OCI-LY1 (cell line): ENCODE data around the gene CCDC187.

Source experiments
- H2AFZ ChIP-seq: fragments of 200-600 bp; sonication (generic), shearing (Covaris generic); 2 replicates; pipeline ENCODE4 v1.6.0; 2014; ENCODE audit warnings: antibody characterized with exemption, mild to moderate bottlenecking, low read length
- H3F3A ChIP-seq: fragments of 200-600 bp; sonication (generic), shearing (Covaris generic); 2 replicates; pipeline ENCODE4 v1.6.0; 2014; ENCODE audit warnings: mild to moderate bottlenecking, antibody characterized with exemption, low read length, moderate library complexity; ENCODE audit not compliant: insufficient read depth
- H3K27ac ChIP-seq: fragments of 200-600 bp; sonication (generic); 2 replicates; pipeline ENCODE4 v1.5.1; 2014; ENCODE audit warnings: low read length, mixed run types, mild to moderate bottlenecking, low read depth; ENCODE audit not compliant: poor library complexity, severe bottlenecking
- H3K27me3 ChIP-seq: fragments of 200-600 bp; sonication (generic); 2 replicates; pipeline ENCODE4 v1.6.0; 2014; ENCODE audit warnings: antibody characterized with exemption, mild to moderate bottlenecking, low read length, moderate library complexity; ENCODE audit not compliant: insufficient read depth
- H3K36me3 ChIP-seq: fragments of 200-600 bp; sonication (generic); 2 replicates; pipeline ENCODE4 v1.6.1; 2014; ENCODE audit warnings: mild to moderate bottlenecking, antibody characterized with exemption, low read length, moderate library complexity, mixed read lengths; ENCODE audit not compliant: insufficient read depth
- H3K4me1 ChIP-seq: fragments of 200-600 bp; sonication (generic); 2 replicates; pipeline ENCODE4 v1.5.1; 2014; ENCODE audit warnings: mild to moderate bottlenecking, low read length, moderate library complexity; ENCODE audit not compliant: insufficient read depth, severe bottlenecking
- H3K4me2 ChIP-seq: fragments of 200-600 bp; sonication (generic), shearing (Covaris generic); 2 replicates; pipeline ENCODE4 v1.6.1; 2014; ENCODE audit warnings: low read length
- H3K4me3 ChIP-seq: fragments of 200-600 bp; sonication (generic); 2 replicates; pipeline ENCODE4 v1.5.1; 2014; ENCODE audit warnings: low read length, low read depth, mild to moderate bottlenecking, mixed read lengths; ENCODE audit not compliant: poor library complexity, severe bottlenecking
- H3K79me2 ChIP-seq: fragments of 200-600 bp; shearing (Covaris generic); 2 replicates; pipeline ENCODE4 v1.6.1; 2016; ENCODE audit warnings: mixed run types, low read length, mixed read lengths; ENCODE audit not compliant: insufficient read depth
- H3K9ac ChIP-seq: fragments of 200-600 bp; sonication (generic), shearing (Covaris generic); 2 replicates; pipeline ENCODE4 v1.6.1; 2014; ENCODE audit warnings: mild to moderate bottlenecking, low read length, mixed read lengths
- H3K9me2 ChIP-seq: fragments of 200-600 bp; sonication (generic), shearing (Covaris generic); 2 replicates; pipeline ENCODE4 v1.6.1; 2014; ENCODE audit warnings: low read depth, mild to moderate bottlenecking, low read length, mixed read lengths
- H3K9me3 ChIP-seq: fragments of 200-600 bp; shearing (Covaris generic); 2 replicates; pipeline ENCODE4 v1.6.1; 2014; ENCODE audit warnings: low read length, mixed read lengths
- H4K20me1 ChIP-seq: fragments of 200-600 bp; sonication (generic), shearing (Covaris generic); 2 replicates; pipeline ENCODE4 v1.6.0; 2016; ENCODE audit warnings: mild to moderate bottlenecking, low read length; ENCODE audit not compliant: insufficient read depth
- EZH2 ChIP-seq: fragments of 200-600 bp; sonication (generic), shearing (Covaris generic); IDR thresholded peaks from 2 replicates; pipeline ENCODE4 v1.8.0; 2017; ENCODE audit warnings: borderline replicate concordance, mixed run types, mild to moderate bottlenecking, antibody characterized with exemption, low read length, moderate library complexity, mixed read lengths
- TF ChIP-seq, protein P1 (sequence below): fragments of 200-600 bp; sonication (generic), shearing (Covaris generic); IDR thresholded peaks from 2 replicates; pipeline ENCODE4 v1.5.1; 2017; ENCODE audit warnings: mild to moderate bottlenecking, antibody characterized with exemption, low read length, moderate library complexity, mixed read lengths

CCDC187 gene

DNA sequence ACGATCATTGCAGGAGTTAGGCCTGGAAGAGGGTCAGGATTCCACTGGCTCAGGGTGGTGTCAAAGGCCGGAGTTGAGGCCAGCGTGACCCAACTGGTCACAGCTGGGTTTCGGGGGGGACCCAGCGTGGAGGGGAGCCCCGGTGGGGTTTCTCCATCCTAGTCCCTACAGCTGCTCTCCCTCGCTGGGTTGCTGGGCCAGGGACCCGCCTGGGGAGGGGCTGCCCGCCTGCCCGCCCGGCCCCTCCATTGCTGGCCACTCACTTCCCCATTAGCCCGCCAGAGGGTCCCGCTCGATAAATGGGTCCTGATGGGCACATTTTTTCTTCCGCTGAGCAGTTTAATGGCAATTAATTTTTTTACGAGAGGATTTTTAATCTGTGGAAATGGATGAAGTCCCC, 8.8 kb downstream of the CCDC187 start:
- TF ChIP-seq, protein P1, sequence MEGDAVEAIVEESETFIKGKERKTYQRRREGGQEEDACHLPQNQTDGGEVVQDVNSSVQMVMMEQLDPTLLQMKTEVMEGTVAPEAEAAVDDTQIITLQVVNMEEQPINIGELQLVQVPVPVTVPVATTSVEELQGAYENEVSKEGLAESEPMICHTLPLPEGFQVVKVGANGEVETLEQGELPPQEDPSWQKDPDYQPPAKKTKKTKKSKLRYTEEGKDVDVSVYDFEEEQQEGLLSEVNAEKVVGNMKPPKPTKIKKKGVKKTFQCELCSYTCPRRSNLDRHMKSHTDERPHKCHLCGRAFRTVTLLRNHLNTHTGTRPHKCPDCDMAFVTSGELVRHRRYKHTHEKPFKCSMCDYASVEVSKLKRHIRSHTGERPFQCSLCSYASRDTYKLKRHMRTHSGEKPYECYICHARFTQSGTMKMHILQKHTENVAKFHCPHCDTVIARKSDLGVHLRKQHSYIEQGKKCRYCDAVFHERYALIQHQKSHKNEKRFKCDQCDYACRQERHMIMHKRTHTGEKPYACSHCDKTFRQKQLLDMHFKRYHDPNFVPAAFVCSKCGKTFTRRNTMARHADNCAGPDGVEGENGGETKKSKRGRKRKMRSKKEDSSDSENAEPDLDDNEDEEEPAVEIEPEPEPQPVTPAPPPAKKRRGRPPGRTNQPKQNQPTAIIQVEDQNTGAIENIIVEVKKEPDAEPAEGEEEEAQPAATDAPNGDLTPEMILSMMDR: no peak
- TF ChIP-seq EZH2: no peak
- H3K4me1 ChIP-seq: no peaks in the 10 kb centered on the region
- H4K20me1 ChIP-seq: no peaks in the 10 kb centered on the region
- no peaks in the 10 kb centered on the region for H3K79me2 ChIP-seq
- H3K36me3 ChIP-seq: no peaks in the 10 kb centered on the region
- H3K9me2 ChIP-seq: no peaks in the 10 kb centered on the region
- no peaks in the 10 kb centered on the region for H3F3A ChIP-seq
- H3K9ac ChIP-seq: no peak overlapping the region
- peaks cover 13% of the 10 kb centered on the region; the same call in 1 of the 2 replicates for H3K27me3 ChIP-seq
- no peak overlapping the region for H3K4me3 ChIP-seq
- no peak overlapping the region for H3K27ac ChIP-seq
- H2AFZ ChIP-seq: no peak overlapping the region
- H3K4me2 ChIP-seq: no peak overlapping the region
- no peaks in the 10 kb centered on the region for H3K9me3 ChIP-seq

DNA sequence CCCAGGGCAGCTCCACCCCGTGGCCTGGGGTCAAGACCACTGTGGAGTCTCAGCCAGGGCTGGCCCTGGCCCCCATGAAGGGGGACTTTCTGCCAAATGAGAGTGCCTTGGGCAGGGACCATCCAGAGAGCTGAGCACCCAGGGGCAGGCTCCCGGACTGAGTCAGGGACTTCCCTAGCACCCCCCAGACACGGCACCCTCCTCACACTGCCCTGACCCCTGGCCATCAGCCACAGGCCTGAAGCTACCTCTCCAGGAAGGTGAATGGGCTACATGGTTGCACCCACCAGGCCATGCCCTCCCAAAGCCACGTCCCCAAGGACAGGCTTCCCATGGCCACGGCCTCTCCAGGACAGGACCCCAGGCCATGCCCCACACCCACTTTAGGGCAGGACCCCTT, 9.5 kb downstream of the CCDC187 start:
- Histone ChIP-seq H3K4me2 (no peak overlapping the region), H2AFZ (no peak overlapping the region), H3K9me2 (no peaks in the 10 kb centered on the region), H4K20me1 (no peaks in the 10 kb centered on the region), H3F3A (no peaks in the 10 kb centered on the region), H3K4me1 (no peaks in the 10 kb centered on the region), H3K4me3 (no peak overlapping the region), H3K79me2 (no peaks in the 10 kb centered on the region), H3K27me3 (peaks cover 13% of the 10 kb centered on the region; the same call in 1 of the 2 replicates), H3K9ac (no peak overlapping the region), H3K9me3 (no peaks in the 10 kb centered on the region), H3K36me3 (no peaks in the 10 kb centered on the region), H3K27ac (no peak overlapping the region)
- TF ChIP-seq EZH2: no peak
- TF ChIP-seq, protein P1: no peak

DNA sequence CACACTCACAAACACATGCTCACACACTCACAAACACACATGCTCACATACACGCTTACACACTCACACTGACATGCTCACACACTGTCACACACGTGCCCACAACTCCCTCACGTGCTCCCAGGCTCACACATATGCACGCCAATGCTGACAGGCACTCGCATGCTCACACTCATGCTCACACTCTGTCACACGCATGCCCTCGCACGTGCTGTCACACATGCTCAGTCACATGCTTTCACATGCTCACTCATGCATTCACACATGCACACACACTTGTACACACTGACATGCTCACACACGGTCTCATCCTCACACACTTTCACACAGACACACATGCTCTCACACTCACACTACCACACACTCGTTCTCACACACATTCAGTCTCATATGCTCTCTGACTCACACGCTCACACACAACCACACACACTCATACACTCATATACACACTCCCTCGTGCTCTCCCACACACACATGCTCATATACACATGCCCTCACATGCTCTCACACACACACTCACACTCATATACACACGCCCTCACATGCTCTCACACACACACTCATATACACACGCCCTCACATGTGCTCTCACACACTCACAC, 10.3 kb downstream of the CCDC187 start:
- Histone ChIP-seq H3K9ac (no peak overlapping the region), H3F3A (no peaks in the 10 kb centered on the region), H3K4me2 (no peak overlapping the region), H3K27ac (no peak overlapping the region), H3K36me3 (no peaks in the 10 kb centered on the region), H3K79me2 (no peaks in the 10 kb centered on the region), H2AFZ (no peak overlapping the region), H3K4me3 (no peak overlapping the region), H3K9me3 (no peaks in the 10 kb centered on the region), H4K20me1 (no peaks in the 10 kb centered on the region), H3K27me3 (peaks cover 7% of the 10 kb centered on the region; the same call in 1 of the 2 replicates), H3K4me1 (no peaks in the 10 kb centered on the region), H3K9me2 (no peaks in the 10 kb centered on the region)
- no peak for TF ChIP-seq EZH2
- TF ChIP-seq, protein P1: no peak
